Measurements from ENCODE around the gene DLGAP1.
"Not testable (repeated sequence)": the region's sequence is repeated elsewhere in the genome, so short reads cannot be mapped to it uniquely, and the experiment has no call there.

Gene DLGAP1

GRCh38 chr18:3653263-3653850 is 801.8 kb downstream of the DLGAP1 start:
- DNase-seq = no peak

- no peak for DNase-seq
Observed at GRCh38 chr18:3652380-3653262, 802.5 kb downstream of the DLGAP1 start.

GRCh38 chr18:3651266-3651665 is 803.8 kb downstream of the DLGAP1 start:
- no peak for DNase-seq

- not testable (repeated sequence) for DNase-seq
Observed at GRCh38 chr18:3650521-3651042, 804.5 kb downstream of the DLGAP1 start.

- DNase-seq = no peak
Observed at GRCh38 chr18:3649633-3650426, 805.3 kb downstream of the DLGAP1 start.

GRCh38 chr18:3649135-3649632 is 805.9 kb downstream of the DLGAP1 start:
- DNase-seq = no peak

GRCh38 chr18:3648641-3649040 is 806.5 kb downstream of the DLGAP1 start:
- no peak for DNase-seq

GRCh38 chr18:3648200-3648599 is 806.9 kb downstream of the DLGAP1 start:
- no peak for DNase-seq

- DNase-seq = no peak
Observed at GRCh38 chr18:3647636-3648035, 807.5 kb downstream of the DLGAP1 start.

GRCh38 chr18:3645384-3646156 is 809.5 kb downstream of the DLGAP1 start:
- DNase-seq = no peak

GRCh38 chr18:3634250-3634939 is 820.7 kb downstream of the DLGAP1 start:
- DNase-seq = no peak

GRCh38 chr18:3631887-3632286 is 823.2 kb downstream of the DLGAP1 start:
- no peak for DNase-seq

- no peak for DNase-seq
Observed at GRCh38 chr18:3626929-3627458, 828.1 kb downstream of the DLGAP1 start.

GRCh38 chr18:3625742-3626091 is 829.4 kb downstream of the DLGAP1 start:
- no peak for DNase-seq

- no peak for DNase-seq
Observed at GRCh38 chr18:3624935-3625741, 830.0 kb downstream of the DLGAP1 start.

GRCh38 chr18:3624546-3624934 is 830.6 kb downstream of the DLGAP1 start:
- DNase-seq = peak; percentile 26

- DNase-seq = peak; percentile 73
Observed at GRCh38 chr18:3623769-3624545, 831.1 kb downstream of the DLGAP1 start.

- DNase-seq = no peak
Observed at GRCh38 chr18:3620146-3621119, 834.7 kb downstream of the DLGAP1 start.

All from right kidney (tissue), 1 donor.